ENCODE measurements around the gene CAVIN3. TPM values are rescaled to one million over a fixed set of nuclear protein-coding genes. Genes with fewer than 3 reads are reported as not detected.

CAVIN3 gene
- 6.2 and 6.8 TPM in 2 replicates for total RNA-seq

- intact Hi-C loops (cut with micrococcal nuclease) = loop anchor here (1.0 to 5.0 kb wide), 4 partner anchors 86 to 1713 kb away; partner anchors contain the start of genes ARFIP2, FHIP1B, TIMM10B and TRIM22
These were observed at the start of gene CAVIN3 for GRCh38 chr11:6320411-6321155. Gene CAVIN3, minus strand, starts transcription at chr11:6320501. Its CDS starts 25 bp downstream, at chr11:6320476.

DNA sequence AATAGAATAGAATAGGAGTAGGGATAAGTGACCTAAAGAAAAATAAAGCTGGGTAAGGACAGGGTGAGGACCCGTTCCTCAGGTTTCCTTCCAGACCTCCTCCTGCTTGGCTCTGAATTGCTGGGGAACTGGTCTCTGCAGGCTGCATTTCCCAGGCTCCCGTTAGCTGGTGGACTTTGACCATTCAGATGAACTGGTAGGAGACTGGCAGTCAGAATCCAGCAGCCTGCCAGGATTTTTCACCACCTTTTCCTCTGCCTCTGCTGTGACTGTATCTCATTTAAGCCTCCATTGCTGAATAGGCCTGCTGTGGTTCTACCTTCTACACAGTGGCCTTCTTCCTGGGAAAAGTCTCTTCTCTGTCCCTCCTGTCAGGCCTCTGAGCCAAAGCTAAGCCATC, 45.4 kb upstream of the CAVIN3 start:
- intact Hi-C loops (cut with micrococcal nuclease) = no loop called here

- intact Hi-C loops (cut with micrococcal nuclease) = loop anchor here (2.0 kb wide), 1 partner anchor 340 kb away; no protein-coding TSS in a partner anchor
These were observed 42.8 kb upstream of the CAVIN3 start for GRCh38 chr11:6362873-6363678.

DNA sequence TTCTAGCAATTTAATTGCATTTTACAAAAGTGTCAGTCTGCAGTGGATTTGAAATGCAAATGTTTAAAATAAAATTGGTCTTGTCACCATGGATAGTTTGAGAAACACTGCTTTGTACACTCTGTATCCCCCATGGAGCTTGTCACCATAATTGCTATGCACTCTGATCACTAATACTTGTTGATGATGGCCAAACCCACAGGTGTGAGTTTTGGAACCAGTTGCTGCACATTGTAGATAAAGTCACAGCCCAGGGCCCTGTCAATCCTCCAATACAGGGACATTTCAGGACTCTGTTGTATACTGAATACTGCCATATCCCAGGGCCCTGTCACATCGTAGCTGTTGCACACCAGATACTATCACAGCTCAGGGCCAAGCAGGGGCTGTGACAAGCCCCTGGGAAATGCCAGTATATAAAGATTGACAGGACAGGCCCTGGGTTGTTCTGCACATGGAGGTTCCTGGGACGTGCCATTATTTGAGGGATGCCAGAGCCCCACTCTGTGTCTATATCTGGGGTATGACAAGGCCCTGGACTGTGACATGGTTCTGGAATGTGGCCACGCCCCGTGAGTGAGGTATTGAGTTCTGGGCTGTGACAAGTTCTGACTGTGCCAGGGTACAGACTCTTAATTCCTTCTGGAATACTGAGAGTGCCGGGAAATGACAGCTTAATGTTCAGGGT, 42.0 kb upstream of the CAVIN3 start:
- intact Hi-C loops (cut with micrococcal nuclease) = loop anchor here (2.0 kb wide), 1 partner anchor 340 kb away; no protein-coding TSS in a partner anchor

DNA sequence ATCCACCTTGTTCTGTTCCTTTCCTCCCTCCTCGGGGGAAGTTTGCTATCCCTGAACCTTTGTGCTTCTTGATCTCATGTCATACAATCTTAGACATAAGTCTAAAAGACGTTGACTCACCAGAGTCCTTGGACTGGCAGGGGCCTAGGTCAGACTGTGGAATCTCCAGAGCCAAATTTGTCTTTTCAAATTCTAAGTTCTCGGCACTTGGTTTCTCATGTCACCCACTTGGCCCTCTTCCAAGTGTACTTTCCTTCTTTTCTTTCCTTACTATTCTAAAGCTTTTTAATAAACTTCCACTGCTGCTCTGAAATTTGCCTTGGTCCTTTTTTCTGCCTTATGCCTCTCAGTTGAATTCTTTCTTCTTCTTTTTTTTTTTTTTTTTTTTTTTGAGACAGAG, 39.9 kb upstream of the CAVIN3 start:
- intact Hi-C loops (cut with micrococcal nuclease) = no loop called here

- intact Hi-C loops (cut with micrococcal nuclease) = no loop called here
These were observed 36.9 kb upstream of the CAVIN3 start for GRCh38 chr11:6357222-6357621.

GRCh38 chr11:6356503-6357055, 36.3 kb upstream of the CAVIN3 start:
- intact Hi-C loops (cut with micrococcal nuclease) = no loop called here

GRCh38 chr11:6354651-6355485, 34.6 kb upstream of the CAVIN3 start:
- intact Hi-C loops (cut with micrococcal nuclease) = loop anchor here (5.0 kb wide), 1 partner anchor 38 kb away; no protein-coding TSS in a partner anchor

DNA sequence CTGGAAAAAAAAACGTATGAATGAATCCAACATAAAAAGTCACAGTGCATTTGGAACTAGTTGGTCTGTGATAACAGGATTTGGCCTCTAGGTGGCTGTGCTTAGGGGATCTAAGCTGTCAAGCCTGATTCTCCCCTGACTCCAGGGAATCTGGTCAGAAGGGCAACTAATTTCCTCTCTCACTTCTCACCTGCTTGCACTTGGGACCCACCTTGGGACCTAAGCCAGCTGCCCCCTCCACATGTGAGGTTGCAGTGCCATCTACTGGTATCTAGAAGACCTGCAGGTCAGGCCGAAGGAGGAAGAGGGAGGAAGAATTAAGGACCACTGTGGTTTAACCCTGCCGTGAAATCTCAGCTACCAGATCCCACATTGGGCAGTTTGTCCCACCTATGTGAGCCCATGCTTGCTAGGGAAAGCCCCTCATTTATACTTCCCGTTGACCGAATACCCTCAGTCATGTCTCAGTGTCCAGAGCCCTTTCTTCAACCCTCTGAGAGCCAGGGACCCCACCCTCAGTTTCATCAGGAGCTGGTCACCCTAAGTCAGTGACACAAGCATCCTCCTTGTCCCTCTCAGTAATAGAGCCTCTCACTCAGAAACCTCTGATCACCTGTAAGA, 33.2 kb upstream of the CAVIN3 start:
- intact Hi-C loops (cut with micrococcal nuclease) = loop anchor here (1.0 to 5.0 kb wide), 5 partner anchors 36 to 545 kb away; partner anchors contain the start of gene OR52N2

GRCh38 chr11:6351782-6352382, 31.6 kb upstream of the CAVIN3 start:
- intact Hi-C loops (cut with micrococcal nuclease) = loop anchor here (2.0 to 5.0 kb wide), 4 partner anchors 35 to 543 kb away; partner anchors contain the start of gene OR52N2

- intact Hi-C loops (cut with micrococcal nuclease) = loop anchor here (5.0 kb wide), 1 partner anchor 33 kb away; no protein-coding TSS in a partner anchor
These were observed 30.2 kb upstream of the CAVIN3 start for GRCh38 chr11:6350486-6350885.

GRCh38 chr11:6350043-6350442, 29.7 kb upstream of the CAVIN3 start:
- intact Hi-C loops (cut with micrococcal nuclease) = loop anchor here (5.0 kb wide), 1 partner anchor 33 kb away; no protein-coding TSS in a partner anchor

GRCh38 chr11:6345366-6345765, 25.1 kb upstream of the CAVIN3 start:
- intact Hi-C loops (cut with micrococcal nuclease) = no loop called here

GRCh38 chr11:6336293-6336692, 16.0 kb upstream of the CAVIN3 start:
- intact Hi-C loops (cut with micrococcal nuclease) = no loop called here

GRCh38 chr11:6334806-6335205, 14.5 kb upstream of the CAVIN3 start:
- intact Hi-C loops (cut with micrococcal nuclease) = no loop called here

DNA sequence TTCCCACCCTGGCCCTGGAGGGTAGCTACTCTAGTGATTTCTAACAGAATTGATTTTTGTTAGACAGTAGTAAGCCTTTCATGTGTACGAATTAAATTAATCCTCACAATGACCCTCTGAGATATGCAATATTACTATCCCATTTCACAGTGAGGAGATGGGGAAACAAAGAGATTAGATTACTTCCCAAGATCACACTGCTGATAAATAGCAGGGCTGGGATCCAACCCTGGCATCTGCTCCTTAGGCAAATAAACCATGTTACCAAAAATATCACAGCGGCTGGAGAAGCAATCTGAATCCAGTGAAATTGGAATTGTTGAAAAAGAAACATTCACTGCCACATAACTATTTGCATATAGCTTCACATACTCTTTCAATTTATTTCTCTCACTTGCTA, 12.8 kb upstream of the CAVIN3 start:
- intact Hi-C loops (cut with micrococcal nuclease) = no loop called here

- intact Hi-C loops (cut with micrococcal nuclease) = no loop called here
These were observed 11.8 kb upstream of the CAVIN3 start for GRCh38 chr11:6332066-6332465.

DNA sequence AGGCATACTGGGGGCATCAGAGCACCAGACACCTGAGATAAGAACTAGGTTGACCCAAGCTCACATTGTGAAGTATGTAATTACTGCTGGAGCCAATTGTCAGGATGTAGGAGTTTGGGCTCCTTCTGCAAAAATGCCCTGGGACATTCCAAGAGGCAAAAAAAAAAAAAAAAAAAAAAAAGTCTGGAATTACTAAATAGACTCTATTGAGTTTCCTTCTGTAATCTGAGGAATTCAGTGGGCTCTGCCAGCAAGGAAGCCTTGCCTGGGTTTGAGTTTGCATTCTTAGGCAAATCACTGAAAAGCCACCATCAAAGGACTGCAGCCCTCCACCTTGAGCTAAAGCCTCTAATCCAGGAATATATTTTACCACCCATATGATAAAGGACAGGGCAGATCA, 8.0 kb upstream of the CAVIN3 start:
- intact Hi-C loops (cut with micrococcal nuclease) = no loop called here

DNA sequence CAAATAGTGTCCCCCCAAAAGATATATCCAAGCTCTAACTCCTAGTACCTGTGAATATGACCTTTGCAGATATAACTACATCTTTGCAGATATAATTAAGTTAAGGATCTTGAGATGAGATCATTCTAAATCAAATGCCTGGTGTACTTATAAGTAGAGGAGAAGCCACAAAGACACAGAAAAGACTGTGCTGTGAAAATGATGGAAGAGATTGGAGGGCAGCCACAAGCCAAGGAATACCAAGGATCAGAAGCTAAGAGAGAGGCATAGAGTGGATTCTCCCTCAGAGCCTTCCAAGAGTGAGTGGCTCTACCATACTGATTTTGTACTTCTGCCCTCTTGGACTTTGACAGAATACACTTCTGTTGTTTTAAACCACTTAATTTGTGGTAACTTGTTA, 7.5 kb upstream of the CAVIN3 start:
- intact Hi-C loops (cut with micrococcal nuclease) = no loop called here

Measured in T-helper 2 cell treated with Interferon-gamma antibody and Interleukin-4, amounts not matched to agents 100 ng/mL and 5 ng/mL, for 36 hours (primary cell).